Transverse colon (tissue), 4 donors: ENCODE measurements around the gene CALN1. TPM values are rescaled to one million over a fixed set of nuclear protein-coding genes. Genes with fewer than 3 reads are reported as not detected.

ENCODE experiments used
- DNase-seq: peaks from one replicate; pipeline ENCODE4 v3.0.0-alpha.2; 2019
- H3K27ac ChIP-seq, 4 donors: fragments of 200-600 bp; sonication (generic); 2 replicates each; pipeline ENCODE4 v1.5.1; 2016 to 2018; ENCODE audit warnings: inconsistent platforms in 4 of 4
- H3K27me3 ChIP-seq: fragments of 200-600 bp; sonication (generic); 2 replicates; pipeline ENCODE4 v1.5.1; 2017; ENCODE audit warnings: inconsistent platforms
- H3K36me3 ChIP-seq, 4 donors: fragments of 200-600 bp; sonication (generic); 2 replicates each; pipeline ENCODE4 v1.5.1; 2017 to 2019; ENCODE audit warnings: inconsistent platforms in 4 of 4
- H3K4me1 ChIP-seq, 4 donors: fragments of 200-600 bp; sonication (generic); 2 replicates each; pipeline ENCODE4 v1.5.1; 2017 to 2020; ENCODE audit warnings: inconsistent platforms in 4 of 4
- H3K4me3 ChIP-seq, 4 donors: fragments of 200-600 bp; sonication (generic); 1 replicate in 1 of 4; 2 replicates in 3 of 4; pipeline versions ENCODE4 v1.5.1 to v1.6.1; 2017 to 2019; ENCODE audit warnings: inconsistent platforms in 4 of 4
- H3K9me3 ChIP-seq, 2 donors: fragments of 200-600 bp; sonication (generic); 2 replicates each; pipeline ENCODE4 v1.5.1; 2017 to 2019; ENCODE audit warnings: inconsistent platforms in 2 of 2
- EP300 ChIP-seq: sonication (generic); formaldehyde crosslinking; IDR thresholded peaks from one replicate; pipeline ENCODE4 v1.6.1; 2017; ENCODE audit warnings: antibody characterized with exemption, low read depth
- POLR2A ChIP-seq: fragments of 450-650 bp; IDR thresholded peaks from one replicate; pipeline ENCODE4 v1.6.1; 2016; ENCODE audit warnings: antibody characterized with exemption, mild to moderate bottlenecking, moderate library complexity
- POLR2AphosphoS5 ChIP-seq, 3 donors: sonication (generic); formaldehyde crosslinking; IDR thresholded peaks; one replicate each; pipeline ENCODE4 v1.6.1; 2016; ENCODE audit warnings: antibody characterized with exemption in 3 of 3
- WGBS, 2 donors: methylation state at CpG; one replicate each; pipeline ENCODE4 v1.1.5; 2018; ENCODE audit warnings: low coverage in 1 of 2; 5-methylcytosine and 5-hydroxymethylcytosine counted together
- in situ Hi-C, 4 donors: fragments of 200-750 bp; cut with MboI; loops; one replicate each; pipeline versions ENCODE4 v1.15.0 to v1.15.1; 2017; ENCODE audit warnings: low sequenced_read_pairs in 3 of 4, low pct_ligation_motif_present in 1 of 4, low pct_unique_long_range_greater_than_20kb in 1 of 4
- intact Hi-C: fragments of 100-400 bp; cut with DNase I; formaldehyde crosslinking; loops from one replicate; pipeline ENCODE4 v1.15.1; 2023; ENCODE audit warnings: low total_unique reads
- total RNA-seq, 4 donors: library from RNA; depleted of rRNA; stranded (reverse); fragments of >200 nt; gene quantifications; one replicate each; pipeline ENCODE4 v1.1.0, GENCODE V29; 2016
- TF ChIP-seq, protein P1 (sequence below), 5 experiments: fragments of 200-600 bp in 3 of 5; fragments of 450-650 bp in 2 of 5; sonication (generic) in 3 of 5; IDR thresholded peaks; 1 replicate in 2 of 5; 2 replicates in 3 of 5; pipeline ENCODE4 v1.5.1; 2016 to 2017; ENCODE audit warnings: antibody characterized with exemption in 5 of 5, inconsistent platforms in 3 of 5, mild to moderate bottlenecking in 2 of 5, moderate library complexity in 1 of 5

Gene CALN1
- total RNA-seq, 4 donors from 2014 or later: not detected

DNA sequence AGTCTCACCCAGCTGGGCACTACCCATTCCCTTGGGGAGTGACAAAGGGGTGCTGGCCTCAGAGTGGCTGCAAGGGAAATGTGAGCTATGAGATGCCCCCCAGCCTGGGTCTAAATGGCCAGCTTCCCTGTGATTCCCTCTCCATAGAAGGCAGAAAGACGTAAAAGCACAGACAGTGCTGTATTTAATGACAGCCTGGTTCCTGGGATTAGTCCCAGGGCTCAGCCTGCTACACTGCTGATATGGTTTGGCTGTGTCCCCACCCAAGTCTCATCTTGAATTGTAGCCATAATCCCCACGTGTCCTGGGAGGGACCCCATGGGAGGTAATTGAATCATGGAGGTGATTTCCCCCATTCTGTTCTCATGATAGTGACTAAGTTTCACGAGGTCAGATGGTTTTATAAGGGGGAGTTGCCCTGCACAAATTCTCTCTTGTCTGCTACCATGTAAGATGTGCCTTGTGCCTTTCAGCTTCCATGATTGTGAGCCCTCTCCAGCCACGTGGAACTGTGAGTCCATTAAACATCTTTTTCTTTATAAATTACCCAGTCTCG, 23.9 kb upstream of the CALN1 start:
- WGBS, 2 donors: 61 to 72% methylated on average over 2 to 5 of the region's 5 CpGs
- no peak for TF ChIP-seq EP300
- TF ChIP-seq POLR2AphosphoS5 (IDR thresholded peaks at IDR 0.05): no peak
- TF ChIP-seq POLR2A: no peak
- TF ChIP-seq, protein P1, sequence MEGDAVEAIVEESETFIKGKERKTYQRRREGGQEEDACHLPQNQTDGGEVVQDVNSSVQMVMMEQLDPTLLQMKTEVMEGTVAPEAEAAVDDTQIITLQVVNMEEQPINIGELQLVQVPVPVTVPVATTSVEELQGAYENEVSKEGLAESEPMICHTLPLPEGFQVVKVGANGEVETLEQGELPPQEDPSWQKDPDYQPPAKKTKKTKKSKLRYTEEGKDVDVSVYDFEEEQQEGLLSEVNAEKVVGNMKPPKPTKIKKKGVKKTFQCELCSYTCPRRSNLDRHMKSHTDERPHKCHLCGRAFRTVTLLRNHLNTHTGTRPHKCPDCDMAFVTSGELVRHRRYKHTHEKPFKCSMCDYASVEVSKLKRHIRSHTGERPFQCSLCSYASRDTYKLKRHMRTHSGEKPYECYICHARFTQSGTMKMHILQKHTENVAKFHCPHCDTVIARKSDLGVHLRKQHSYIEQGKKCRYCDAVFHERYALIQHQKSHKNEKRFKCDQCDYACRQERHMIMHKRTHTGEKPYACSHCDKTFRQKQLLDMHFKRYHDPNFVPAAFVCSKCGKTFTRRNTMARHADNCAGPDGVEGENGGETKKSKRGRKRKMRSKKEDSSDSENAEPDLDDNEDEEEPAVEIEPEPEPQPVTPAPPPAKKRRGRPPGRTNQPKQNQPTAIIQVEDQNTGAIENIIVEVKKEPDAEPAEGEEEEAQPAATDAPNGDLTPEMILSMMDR (IDR thresholded peaks at IDR 0.05): no peak
- Histone ChIP-seq H3K4me3 (no peak overlapping the region), H3K27ac (no peak overlapping the region), H3K9me3 (no peaks in the 10 kb centered on the region), H3K27me3 (no peaks in the 10 kb centered on the region), H3K4me1 (no peaks in the 10 kb centered on the region), H3K36me3 (no peaks in the 10 kb centered on the region)
- intact Hi-C loops: no loop called here
- in situ Hi-C loops: no loop called here
- DNase-seq: no peak

DNA sequence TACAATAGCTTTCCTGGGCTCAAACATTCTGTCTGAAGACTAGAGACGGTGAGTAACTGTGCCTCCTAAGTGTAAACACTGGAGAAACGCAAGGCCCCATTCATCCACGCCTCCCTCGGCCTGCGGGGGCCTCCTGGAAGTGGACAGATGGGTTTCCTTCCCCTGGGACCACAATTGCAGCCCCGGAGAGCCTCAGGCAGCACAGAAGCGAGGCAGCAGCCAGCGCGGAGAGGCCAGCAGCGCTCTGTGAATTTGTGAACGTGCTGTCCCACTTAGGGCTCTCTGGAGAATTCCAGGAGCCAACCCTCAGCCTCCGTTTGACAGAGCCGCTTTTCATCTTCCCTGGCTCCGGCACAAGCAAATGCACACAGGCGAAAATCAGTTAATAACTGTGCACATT, 23.2 kb upstream of the CALN1 start:
- Histone ChIP-seq H3K4me1 (no peaks in the 10 kb centered on the region), H3K27me3 (no peaks in the 10 kb centered on the region), H3K4me3 (no peak overlapping the region), H3K36me3 (no peaks in the 10 kb centered on the region), H3K27ac (no peak overlapping the region), H3K9me3 (no peaks in the 10 kb centered on the region)
- TF ChIP-seq, protein P1 (IDR thresholded peaks at IDR 0.05): no peak
- intact Hi-C loops (no loop called here), in situ Hi-C loops (no loop called here)
- no peak for DNase-seq
- 68 to 75% methylated on average over 6 to 15 of the region's 15 CpGs for WGBS, 2 donors

GRCh38 chr7:72430531-72430930, 18.4 kb upstream of the CALN1 start:
- TF ChIP-seq EP300 (no peak), POLR2A (no peak), POLR2AphosphoS5 (IDR thresholded peaks at IDR 0.05) (no peak)
- TF ChIP-seq, protein P1 (IDR thresholded peaks at IDR 0.05): no peak
- no peaks in the 10 kb centered on the region for H3K36me3 ChIP-seq
- DNase-seq: no peak
- in situ Hi-C loops (no loop called here), intact Hi-C loops (no loop called here)
- H3K4me3 ChIP-seq: no peak overlapping the region
- no peaks in the 10 kb centered on the region for H3K4me1 ChIP-seq
- H3K9me3 ChIP-seq: no peaks in the 10 kb centered on the region
- no peak overlapping the region for H3K27ac ChIP-seq
- WGBS, 2 donors: 85 to 86% methylated on average over 1 to 7 of the region's 7 CpGs
- no peaks in the 10 kb centered on the region for H3K27me3 ChIP-seq

DNA sequence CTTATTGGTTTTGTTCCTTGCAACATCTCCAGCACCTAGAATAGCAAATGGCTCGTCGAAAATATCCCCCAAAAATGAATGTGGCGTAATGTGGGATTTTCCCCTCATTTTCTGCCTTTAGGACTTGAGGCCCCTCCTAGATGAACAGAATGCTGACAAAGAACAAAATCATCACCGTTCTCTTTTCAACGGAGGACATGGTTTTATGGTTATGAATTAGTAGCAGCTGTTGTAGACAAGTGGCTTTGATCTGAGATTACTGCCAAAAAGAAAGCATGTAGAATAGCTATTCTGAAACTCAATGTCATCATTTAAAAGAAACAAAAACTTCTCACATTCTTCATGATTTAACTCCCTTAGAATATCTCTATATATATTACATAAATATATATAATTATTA, 17.2 kb upstream of the CALN1 start:
- TF ChIP-seq EP300 (no peak), POLR2AphosphoS5 (IDR thresholded peaks at IDR 0.05) (no peak), POLR2A (no peak)
- TF ChIP-seq, protein P1 (IDR thresholded peaks at IDR 0.05): no peak
- Histone ChIP-seq H3K27me3 (no peaks in the 10 kb centered on the region), H3K27ac (no peak overlapping the region), H3K36me3 (no peaks in the 10 kb centered on the region), H3K4me1 (no peaks in the 10 kb centered on the region), H3K4me3 (no peak overlapping the region), H3K9me3 (no peaks in the 10 kb centered on the region)
- 84 to 88% methylated on average over 5 of the region's 5 CpGs for WGBS, 2 donors
- in situ Hi-C loops: no loop called here
- DNase-seq: no peak
- intact Hi-C loops: no loop called here
